Measurements from ENCODE around the gene OR1N2. TPM values are rescaled to one million over a fixed set of nuclear protein-coding genes. Genes with fewer than 3 reads are reported as not detected.
"Not testable (repeated sequence)": the region's sequence is repeated elsewhere in the genome, so short reads cannot be mapped to it uniquely, and the experiment has no call there.

Gene OR1N2, protein sequence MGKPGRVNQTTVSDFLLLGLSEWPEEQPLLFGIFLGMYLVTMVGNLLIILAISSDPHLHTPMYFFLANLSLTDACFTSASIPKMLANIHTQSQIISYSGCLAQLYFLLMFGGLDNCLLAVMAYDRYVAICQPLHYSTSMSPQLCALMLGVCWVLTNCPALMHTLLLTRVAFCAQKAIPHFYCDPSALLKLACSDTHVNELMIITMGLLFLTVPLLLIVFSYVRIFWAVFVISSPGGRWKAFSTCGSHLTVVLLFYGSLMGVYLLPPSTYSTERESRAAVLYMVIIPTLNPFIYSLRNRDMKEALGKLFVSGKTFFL
- not detected for polyA plus RNA-seq (2013, experiment 1 of 2; ENCODE audit: insufficient read length)
- polyA plus RNA-seq (2013, experiment 2 of 2; ENCODE audit: insufficient read length): not detected

DNA sequence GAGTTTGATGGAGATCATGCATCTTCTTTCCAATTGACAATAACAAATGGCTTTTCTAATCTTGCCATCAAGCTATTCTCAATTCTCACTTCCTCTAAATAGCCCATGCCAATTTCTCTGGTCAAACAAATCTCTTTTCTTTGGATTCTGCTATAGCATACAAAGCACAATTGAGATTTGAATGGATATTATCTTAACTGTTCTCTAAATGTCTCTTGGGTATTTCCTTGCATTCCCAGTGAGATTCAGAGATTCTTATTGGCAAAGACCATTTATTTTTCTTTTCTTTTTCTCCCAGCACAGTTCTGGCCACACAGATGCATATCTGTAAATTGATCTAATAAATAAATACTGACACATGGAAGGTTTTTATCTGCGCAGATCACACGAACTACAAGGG is at the start of gene OR1N2:
OR1N2 (plus strand) TSS at position 301 of the 400 bp plus-strand sequence. CDS start 100 bp downstream, outside the sequence.
- DNase-seq: no peak

DNA sequence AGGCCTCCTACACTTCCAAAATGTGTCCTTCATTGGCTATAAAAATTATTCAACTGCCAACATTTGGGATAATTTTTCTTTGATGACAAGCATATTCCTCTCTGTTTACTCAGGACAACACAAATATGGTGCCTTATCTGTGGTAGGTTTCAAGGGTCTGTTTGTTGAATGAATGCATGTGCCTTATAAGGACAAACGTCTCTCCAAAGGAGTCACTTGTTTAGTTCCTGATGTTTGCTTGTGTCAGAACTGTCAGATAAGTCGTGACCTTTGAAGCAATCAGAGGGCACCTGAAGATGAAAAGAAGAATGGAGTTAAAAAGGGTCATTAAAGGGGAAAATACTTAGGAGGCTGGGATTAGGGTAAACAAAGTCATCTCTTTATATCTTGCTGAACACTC is 45.9 kb upstream of the OR1N2 start:
- no peak for DNase-seq

DNA sequence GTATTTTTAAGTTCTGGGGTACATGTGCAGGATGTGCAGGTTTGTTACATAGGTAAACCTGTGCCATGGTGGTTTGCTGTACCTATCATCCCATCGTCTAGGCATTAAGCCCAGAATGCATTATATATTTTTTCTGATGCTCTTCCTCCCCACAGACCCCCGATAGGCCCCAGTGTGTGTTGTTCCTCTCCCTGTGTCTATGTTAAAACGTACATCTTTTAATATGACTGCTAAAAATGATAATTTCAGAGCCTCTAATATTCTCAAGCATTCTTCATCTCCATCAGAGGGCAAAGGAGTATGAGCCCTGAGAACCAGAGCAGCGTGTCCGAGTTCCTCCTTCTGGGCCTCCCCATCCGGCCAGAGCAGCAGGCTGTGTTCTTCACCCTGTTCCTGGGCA is 42.4 kb upstream of the OR1N2 start, which contains the start of gene OR1J2:
OR1J2 (plus strand) TSS at position 301 of the 400 bp plus-strand sequence; CDS start at position 301, 0 bp downstream.
- DNase-seq: no peak

DNA sequence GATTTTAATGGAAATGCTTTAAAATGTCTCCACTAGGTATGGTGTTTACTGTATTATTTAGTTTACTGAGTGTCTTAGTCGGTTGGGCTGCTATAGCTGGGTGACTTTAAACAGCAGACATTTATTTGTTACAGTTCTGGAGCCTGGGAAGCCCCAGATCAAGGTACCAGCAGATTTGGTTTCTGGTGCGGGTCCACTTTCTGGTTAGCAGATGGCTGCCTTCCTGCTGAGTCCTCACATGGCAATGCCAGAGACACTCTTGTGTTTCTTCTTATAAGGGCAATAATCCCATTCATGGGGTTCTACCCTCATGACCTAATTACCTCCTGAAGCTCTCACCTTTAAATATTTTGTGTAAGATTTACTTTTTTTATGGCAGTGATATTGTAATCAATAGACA is 34.7 kb upstream of the OR1N2 start:
- DNase-seq: no peak

DNA sequence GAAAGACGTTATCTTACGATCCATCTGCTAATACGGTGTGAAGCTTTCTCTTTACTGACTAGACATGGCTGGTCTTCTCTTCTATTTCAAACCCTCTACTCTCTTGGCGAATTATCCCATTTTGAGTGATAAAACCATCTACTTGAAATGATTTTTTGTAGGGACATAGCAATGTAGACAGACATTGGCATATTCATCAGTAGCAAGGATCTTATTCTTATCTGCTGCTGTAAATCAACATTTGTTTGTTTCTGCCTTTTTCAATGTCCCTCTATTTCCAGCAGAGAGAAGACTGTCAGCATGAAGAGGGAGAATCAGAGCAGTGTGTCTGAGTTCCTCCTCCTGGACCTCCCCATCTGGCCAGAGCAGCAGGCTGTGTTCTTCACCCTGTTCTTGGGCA is 34.1 kb upstream of the OR1N2 start, which contains the start of gene OR1J4:
OR1J4 (plus strand) TSS at position 301 of the 400 bp plus-strand sequence; CDS start at position 301, 0 bp downstream.
- DNase-seq: no peak

DNA sequence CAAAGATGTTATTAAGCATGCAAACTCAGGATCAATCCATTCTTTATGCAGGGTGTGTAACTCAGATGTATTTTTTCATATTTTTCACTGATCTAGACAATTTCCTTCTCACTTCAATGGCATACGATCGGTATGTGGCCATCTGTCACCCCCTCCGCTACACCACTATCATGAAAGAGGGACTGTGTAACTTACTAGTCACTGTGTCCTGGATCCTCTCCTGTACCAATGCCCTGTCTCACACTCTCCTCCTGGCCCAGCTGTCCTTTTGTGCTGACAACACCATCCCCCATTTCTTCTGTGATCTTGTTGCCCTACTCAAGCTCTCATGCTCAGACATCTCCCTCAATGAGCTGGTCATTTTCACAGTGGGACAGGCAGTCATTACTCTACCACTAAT is 33.5 kb upstream of the OR1N2 start:
- no peak for DNase-seq

DNA sequence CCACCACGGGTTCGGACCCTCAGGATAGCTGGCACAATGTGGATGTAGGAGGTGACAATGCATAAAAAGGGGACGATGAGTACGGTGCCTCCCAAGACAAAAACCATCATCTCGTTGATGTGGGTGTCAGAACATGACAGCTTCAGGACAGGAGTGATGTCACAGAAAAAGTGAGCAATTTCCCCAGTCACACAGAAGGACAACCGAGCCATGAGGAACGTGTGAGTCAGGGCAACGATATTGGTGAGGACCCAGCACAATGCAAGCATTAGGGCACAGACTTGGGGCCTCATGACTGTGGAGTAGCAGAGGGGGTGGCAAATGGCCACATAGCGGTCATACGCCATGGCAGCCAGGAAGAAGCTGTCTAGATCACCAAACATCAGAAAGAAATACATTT is 26.3 kb upstream of the OR1N2 start:
- no peak for DNase-seq

DNA sequence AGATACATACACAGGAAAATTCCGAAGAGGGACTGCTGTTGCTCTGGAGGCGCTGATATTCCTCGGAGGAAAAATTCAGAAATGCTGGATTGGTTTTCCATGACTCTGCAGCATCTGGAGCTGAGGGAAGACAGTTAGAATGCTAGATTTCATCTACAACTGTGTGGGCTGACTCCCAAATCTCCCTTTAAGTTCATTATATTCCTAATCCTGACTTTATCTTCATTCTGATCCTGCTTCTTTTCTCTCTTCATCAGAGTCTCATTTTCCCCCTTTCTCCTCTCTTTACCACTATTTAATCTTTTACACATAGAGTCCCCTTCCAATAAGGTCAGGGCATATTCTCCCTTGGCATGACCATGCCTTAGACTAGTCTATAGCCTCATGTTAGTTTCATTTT is 25.7 kb upstream of the OR1N2 start, which contains the start of gene OR1N1:
OR1N1 (minus strand) TSS at position 101 of the 400 bp plus-strand sequence; CDS start at position 101, 0 bp downstream.
- no peak for DNase-seq

DNA sequence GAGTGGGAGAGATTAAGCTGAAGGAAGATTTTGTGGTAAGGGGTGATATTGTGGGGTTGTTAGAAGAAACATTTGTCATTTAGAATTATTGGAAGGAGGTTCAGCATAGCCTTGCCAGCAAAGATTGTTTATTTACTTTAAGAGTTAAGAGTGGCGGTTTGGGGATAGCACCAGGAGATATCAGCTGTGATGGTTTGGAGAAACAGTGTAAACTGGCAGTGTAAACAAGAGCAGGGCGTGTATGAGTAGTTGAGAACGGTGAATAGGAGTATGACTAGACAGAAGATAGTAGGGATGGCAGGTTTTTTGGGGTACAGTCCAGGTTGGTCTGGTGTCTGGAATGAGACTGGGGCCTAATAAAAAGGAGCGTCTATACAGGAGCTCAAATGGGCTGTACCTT is 21.8 kb upstream of the OR1N2 start:
- not testable (repeated sequence) for DNase-seq

DNA sequence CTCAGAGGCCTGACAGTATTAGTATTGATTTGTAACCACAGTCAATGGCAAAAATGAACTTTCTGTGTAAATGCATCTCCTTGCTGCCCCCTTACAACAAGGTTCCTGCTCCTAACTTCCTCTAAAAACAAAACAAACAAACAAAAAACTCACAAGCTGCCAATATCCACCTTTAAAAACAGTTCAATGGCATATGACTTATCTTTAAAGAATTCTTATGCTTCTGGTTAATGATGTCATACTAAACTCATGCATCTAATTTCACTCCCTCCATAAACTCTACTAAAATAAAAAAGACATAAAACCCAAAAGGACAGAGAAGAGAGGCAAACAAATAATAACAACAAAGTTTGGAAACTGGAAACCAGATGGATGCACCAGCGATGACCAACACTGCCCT is 16.8 kb upstream of the OR1N2 start:
- no peak for DNase-seq

DNA sequence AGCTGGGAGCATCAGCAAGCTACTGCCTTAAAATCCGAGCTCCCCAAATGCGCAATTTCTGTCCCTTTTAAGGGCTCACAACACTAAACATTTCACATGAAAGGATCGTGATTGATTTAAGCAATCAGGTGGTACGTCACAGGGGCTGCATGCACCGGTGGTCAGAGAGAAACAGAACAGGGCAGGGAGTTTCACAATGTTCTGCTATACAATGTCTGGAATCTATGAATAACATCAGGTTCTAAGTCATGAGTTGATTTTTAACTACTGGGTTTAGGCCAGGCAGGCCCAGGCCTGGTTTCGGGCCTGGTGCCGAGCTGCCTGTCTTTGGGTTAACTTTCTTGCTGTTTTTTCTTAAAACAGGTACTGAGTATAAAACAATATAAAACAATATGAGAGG is 15.8 kb upstream of the OR1N2 start:
- not testable (repeated sequence) for DNase-seq

DNA sequence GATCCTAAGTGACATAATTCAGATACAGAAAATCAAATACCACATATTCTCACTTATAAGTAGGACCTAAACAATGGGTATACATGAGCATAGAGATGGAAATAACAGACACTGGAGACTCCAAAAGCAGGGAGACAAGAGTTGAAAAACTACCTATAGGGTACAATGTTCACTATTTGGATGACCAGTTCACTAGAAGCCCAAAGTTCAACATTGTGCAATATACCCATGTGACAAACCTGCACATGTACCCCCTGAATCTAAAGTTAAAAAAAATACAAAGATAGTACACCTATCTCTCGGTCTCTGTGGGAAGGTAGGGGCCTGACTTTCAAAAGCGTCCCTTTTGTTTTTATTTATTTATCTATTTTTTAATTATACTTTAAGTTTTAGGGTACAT is 14.2 kb upstream of the OR1N2 start:
- no peak for DNase-seq

DNA sequence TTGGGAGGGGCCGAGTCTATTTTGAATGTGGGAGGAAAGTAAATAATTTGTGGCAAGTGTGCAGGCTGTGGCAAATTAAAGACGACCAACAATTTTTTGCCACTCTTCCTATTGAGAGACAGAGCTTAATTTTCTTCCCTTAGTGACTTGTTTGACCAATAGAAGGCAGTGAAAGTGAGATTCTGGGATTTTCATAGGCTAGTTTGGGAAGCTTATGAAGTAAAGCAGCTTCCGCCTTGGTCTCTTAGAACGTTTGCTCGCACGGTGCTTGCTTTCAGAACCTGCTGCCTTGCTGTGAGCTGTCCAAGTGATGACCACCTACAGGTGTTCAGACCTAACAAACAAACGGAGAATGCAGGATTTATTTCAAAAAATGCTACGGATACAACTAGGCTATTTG is 6.7 kb upstream of the OR1N2 start:
- DNase-seq: no peak

DNA sequence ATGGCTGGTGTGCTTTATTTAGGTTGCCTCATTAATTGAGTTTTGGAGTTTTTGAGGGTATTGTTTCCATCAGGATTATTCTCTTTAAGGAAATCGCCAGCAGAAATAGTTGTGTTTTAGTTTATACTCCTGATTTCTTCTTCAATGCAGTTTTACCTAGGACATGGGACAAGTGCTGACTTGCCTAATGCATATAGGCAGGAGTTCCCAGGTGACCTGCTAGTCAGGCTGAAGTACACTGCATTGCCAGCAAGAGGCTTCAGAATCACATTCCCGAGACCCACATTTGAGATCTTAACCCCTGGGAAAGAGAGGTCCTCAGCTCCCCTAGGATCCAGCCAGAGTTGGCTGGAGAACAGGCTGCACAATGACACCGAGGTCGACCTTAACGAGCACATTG is 1.5 kb upstream of the OR1N2 start:
- DNase-seq: no peak

DNA sequence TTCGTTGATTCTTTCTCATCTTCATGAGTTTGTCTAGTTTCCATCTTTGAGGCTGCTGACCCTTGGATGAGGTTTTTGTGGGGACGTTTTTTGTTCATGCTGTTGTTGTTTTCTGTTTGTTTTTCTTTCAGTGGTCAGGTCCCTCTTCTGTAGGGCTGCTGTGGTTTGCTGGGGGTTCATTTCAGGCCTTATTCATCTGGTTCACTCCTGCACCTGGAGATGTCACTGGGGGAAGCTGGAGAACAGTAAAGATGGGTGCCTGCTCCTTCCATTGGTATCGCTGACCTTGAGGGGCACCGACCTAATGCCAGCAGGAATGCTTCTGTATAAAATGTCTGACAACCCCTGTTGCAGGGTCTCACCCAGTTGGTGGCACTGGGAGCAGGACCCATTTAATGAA is 8.5 kb downstream of the OR1N2 start:
- DNase-seq: no peak

DNA sequence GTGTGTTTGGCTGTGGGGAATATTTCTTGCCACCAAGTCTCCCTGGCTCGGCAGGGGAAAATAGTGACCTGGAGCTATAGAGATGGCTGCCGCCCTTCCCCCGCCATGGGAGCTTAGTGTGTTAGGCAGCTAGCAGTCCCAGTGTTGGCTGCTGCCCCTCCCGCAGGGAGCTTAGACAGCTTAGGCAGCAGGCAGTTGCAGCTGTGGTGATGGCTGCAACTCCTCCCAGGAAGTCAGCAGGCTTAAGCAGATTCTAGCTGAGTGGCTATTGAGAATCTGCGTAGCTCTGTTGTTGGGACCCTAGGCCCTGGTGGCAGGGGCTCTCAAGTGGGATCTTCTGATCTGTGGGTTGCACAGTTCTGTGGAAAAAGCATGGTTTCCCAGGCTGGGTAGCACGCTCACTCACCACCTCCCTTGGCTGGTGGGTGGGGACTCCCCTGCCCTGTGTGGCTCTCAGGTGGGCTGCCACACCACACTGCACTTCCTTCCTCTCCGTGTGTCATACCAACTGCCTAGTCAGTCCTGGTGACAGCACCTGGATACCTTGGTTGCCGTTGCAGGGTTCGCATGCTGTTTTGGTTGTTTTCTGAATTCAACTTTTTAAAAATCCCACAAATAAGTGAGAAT is 9.3 kb downstream of the OR1N2 start:
- DNase-seq: no peak

DNA sequence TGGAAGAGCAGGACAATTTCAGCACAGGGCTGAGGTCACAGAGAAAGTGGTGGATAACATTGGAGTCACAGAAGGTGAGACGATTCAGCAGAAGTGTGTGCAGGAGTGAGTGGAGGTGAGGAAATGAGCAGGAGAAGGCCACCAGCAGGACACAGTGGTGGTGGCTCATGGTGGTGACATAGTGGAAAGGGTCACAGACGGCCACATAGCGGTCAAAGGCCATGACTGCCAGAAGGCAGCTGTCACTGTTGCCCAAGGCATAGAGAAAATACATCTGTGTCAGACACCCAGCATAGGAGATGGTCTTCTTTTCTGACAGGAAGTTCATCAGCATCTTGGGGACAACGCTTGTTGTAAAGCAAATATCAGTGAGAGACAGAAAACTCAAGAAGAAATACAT is 15.0 kb downstream of the OR1N2 start:
- no peak for DNase-seq

DNA sequence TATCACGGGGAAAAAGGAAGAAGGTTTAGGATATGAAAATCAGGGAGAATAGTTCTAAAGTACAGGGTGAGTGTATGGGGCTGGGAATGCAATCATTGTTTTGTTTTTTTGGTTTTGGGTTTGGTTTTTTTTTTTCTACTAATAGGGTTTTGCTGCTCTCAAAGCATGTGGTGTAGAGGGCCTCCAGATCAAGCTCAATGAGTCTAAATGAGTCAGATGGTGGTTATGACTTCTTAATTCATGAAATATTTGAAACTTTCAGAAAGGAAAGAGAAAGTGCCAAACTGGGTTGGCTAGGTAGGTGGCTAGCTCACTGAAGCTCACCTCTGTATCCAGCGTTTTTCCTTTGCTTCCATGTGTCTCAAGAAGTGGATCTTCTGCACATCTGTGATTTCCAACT is 19.5 kb downstream of the OR1N2 start:
- DNase-seq: no peak

DNA sequence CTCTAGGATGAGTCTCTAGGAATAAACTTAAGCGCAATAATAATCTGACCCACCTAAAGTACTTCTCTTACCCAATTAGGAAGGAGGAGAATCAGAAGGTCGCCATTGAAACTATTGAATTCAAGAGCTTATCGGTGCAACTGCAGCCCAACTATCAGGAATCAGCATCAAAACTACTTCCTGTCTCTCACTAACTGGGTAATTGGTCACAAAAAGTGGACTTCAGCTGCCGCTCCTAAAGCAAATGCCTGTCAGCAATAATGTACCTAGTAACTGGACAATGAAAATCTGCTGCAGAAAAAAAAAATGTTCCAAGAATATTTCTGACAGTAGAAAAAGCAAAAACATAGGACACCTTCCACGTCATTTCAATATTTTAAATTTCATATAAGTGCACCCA is 27.0 kb downstream of the OR1N2 start:
- no peak for DNase-seq

DNA sequence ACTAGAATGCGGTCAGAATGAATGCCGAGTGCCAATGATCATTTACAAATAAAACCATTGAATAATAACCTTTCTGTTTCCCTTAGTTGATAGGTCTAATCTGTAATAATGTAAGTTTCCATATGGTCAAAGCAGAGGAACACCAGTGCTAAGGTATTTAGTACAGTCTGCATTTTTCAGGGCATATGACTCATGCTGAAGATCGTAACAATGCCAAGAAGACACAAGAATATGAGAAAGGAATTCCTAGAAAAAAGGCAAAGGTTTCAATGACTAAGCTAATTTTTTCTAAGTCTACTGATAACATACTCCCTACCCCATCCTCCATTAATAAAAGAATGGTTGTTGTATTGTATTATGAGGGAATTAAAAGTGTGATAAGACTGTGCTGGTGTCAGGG is 27.4 kb downstream of the OR1N2 start:
- peak; percentile 1 for DNase-seq

DNA sequence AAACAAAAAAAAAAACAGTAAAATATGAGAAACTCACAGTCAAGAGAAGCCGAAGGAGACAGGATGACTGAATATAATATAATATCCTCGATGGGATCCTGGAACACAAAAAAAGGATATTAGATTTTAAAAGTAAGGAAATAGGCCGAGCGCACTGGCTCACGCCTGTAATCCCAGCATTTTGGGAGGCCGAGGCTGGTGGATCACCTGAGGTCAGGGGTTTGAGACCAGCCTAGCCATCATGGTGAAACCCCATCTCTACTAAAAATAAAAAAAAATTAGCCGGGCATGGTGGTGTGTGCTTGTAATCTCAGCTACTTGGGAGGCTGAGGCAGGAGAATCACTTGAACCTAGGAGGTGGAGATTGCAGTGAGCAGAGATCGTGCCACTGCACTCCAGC is 30.4 kb downstream of the OR1N2 start, which contains the start of gene OR1L8:
OR1L8 (minus strand) TSS at position 101 of the 400 bp plus-strand sequence. CDS start 14,907 bp downstream, outside the sequence.
- not testable (repeated sequence) for DNase-seq

Data from fibroblast of skin of scalp (primary cell).